ENCODE results near the gene CLSTN2. TPM values are rescaled to one million over a fixed set of nuclear protein-coding genes. Genes with fewer than 3 reads are reported as not detected.

CLSTN2 gene
- total RNA-seq, 1 experiment from 2014 or later: 0.68 TPM

DNA sequence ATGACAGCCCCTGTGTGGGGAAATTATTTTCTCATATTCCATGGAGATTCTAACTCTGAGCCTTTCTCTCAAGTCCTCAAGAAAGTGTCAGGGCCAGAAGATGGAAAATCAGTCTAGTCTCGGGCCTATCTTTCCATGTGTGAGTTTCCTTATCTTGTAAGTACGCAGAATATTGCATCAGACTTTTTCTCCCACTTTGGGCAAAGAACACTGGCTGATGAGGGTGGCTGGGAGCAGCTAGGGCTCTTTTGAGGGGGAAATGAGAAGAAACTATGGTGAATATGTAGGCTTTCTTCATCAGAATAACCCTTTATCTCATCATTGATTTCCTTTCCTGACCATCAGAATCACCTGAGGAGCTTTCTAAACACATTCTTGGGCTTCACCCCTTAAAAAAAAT is 264.0 kb downstream of the CLSTN2 start:
- Histone ChIP-seq H4K8ac (replicated peaks; ENCODE audit: insufficient read length, low read depth, low read length) (no peak overlapping the region), H2BK5ac (ENCODE audit: insufficient read length, low read length) (no peak overlapping the region), H4K5ac (ENCODE audit: insufficient read length, low read depth, low read length) (no peak overlapping the region), H3K9me3 (ENCODE audit: control insufficient read depth, low read depth, low read length) (no peaks in the 10 kb centered on the region), H3K56ac (ENCODE audit: insufficient read length, low read depth, low read length) (no peak overlapping the region), H3K14ac (ENCODE audit: insufficient read depth, low read length) (no peak overlapping the region), H3K79me1 (ENCODE audit: insufficient read depth, low read depth, low read length, poor library complexity, severe bottlenecking) (no peaks in the 10 kb centered on the region), H3K4me2 (ENCODE audit: insufficient read depth, insufficient read length, low read length) (no peak overlapping the region), H3K18ac (ENCODE audit: insufficient read length, low read depth, low read length) (no peak overlapping the region), H3K23me2 (ENCODE audit: insufficient read length, low read depth, low read length, poor library complexity, severe bottlenecking) (no peaks in the 10 kb centered on the region), H2BK20ac (ENCODE audit: low read depth, low read length, poor library complexity, severe bottlenecking) (no peak overlapping the region), H3K79me2 (ENCODE audit: insufficient read depth, low read length) (no peaks in the 10 kb centered on the region), H3K23ac (ENCODE audit: insufficient read length, low read depth, low read length) (no peak overlapping the region), H2AK5ac (ENCODE audit: insufficient read length, low read length) (no peak overlapping the region), H3K27ac (ENCODE audit: insufficient read length, low read depth, low read length) (no peak overlapping the region), H4K91ac (ENCODE audit: insufficient read length, low read depth, low read length) (no peak overlapping the region), H2AFZ (ENCODE audit: low read length) (no peak overlapping the region), H3T11ph (ENCODE audit: low read length) (no peak overlapping the region), H3K4ac (ENCODE audit: low read depth, low read length) (no peak overlapping the region), H2BK15ac (ENCODE audit: low read depth, low read length) (no peak overlapping the region), H3K27me3 (ENCODE audit: insufficient read depth, low read length) (no peaks in the 10 kb centered on the region), H3K4me1 (ENCODE audit: insufficient read depth, low read length) (peaks cover 8% of the 10 kb centered on the region; the same call in 1 of the 2 replicates), H2BK120ac (ENCODE audit: low read depth, low read length, poor library complexity, severe bottlenecking) (no peak overlapping the region), H4K20me1 (ENCODE audit: control insufficient read depth, insufficient read depth, insufficient read length) (no peaks in the 10 kb centered on the region), H2BK12ac (ENCODE audit: insufficient read length, low read depth, low read length) (no peak overlapping the region), H3K9ac (ENCODE audit: extremely low read depth, insufficient read length, low read length) (no peak overlapping the region)
- Mint-ChIP-seq H3K9me3 (peaks cover 5 to 6% of the 10 kb centered on the region in 2 experiments; a peak in 4 of 5 replicates), H3K4me1 (peaks cover 51 to 52% of the 10 kb centered on the region in 2 experiments), H3K27me3 (ENCODE audit: low read depth) (no peaks in the 10 kb centered on the region; the same call in 1 of the 2 replicates), H3K4me3 (no peak overlapping the region), H3K36me3 (ENCODE audit: insufficient read depth in 1 of 3, low read depth in 3 of 3) (peaks cover 0 to 9% (median 3%) of the 10 kb centered on the region in 3 experiments; a peak in 4 of 7 replicates), H3K27ac (peak overlapping the region in 1 of 3 experiments; percentile 27; a peak in 1 of 7 replicates)
- WGBS (ENCODE audit: extremely low coverage, insufficient read length, low lambda C conversion rate): no CpG with 5 or more reads among the region's 2 CpGs
- TF ChIP-seq, protein P1, sequence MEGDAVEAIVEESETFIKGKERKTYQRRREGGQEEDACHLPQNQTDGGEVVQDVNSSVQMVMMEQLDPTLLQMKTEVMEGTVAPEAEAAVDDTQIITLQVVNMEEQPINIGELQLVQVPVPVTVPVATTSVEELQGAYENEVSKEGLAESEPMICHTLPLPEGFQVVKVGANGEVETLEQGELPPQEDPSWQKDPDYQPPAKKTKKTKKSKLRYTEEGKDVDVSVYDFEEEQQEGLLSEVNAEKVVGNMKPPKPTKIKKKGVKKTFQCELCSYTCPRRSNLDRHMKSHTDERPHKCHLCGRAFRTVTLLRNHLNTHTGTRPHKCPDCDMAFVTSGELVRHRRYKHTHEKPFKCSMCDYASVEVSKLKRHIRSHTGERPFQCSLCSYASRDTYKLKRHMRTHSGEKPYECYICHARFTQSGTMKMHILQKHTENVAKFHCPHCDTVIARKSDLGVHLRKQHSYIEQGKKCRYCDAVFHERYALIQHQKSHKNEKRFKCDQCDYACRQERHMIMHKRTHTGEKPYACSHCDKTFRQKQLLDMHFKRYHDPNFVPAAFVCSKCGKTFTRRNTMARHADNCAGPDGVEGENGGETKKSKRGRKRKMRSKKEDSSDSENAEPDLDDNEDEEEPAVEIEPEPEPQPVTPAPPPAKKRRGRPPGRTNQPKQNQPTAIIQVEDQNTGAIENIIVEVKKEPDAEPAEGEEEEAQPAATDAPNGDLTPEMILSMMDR (conservative IDR thresholded peaks at IDR 0.05): no peak
- no peak for DNase-seq

All from H9 (cell line).